Neuronal stem cell (in vitro differentiated cells): ENCODE data around the gene CINP.

ENCODE experiments used
- DNase-seq: peaks from one replicate; pipeline ENCODE4 v3.0.0-alpha.2; 2013; ENCODE audit warnings: low spot score
- H2AFZ ChIP-seq: one replicate; pipeline ENCODE4 v1.6.1; 2013; ENCODE audit warnings: mild to moderate bottlenecking, low read length, inconsistent platforms
- H2AK5ac ChIP-seq: 2 replicates; pipeline ENCODE4 v1.6.1; 2013; ENCODE audit warnings: low read depth, mild to moderate bottlenecking, inconsistent platforms, low read length, moderate library complexity, mixed read lengths
- H2BK120ac ChIP-seq: 2 replicates; pipeline ENCODE4 v1.6.1; 2013; ENCODE audit warnings: low read depth, mild to moderate bottlenecking, inconsistent platforms, low read length, moderate library complexity, mixed read lengths
- H2BK12ac ChIP-seq: one replicate; pipeline ENCODE4 v1.6.1; 2013; ENCODE audit warnings: low read length, inconsistent platforms
- H2BK15ac ChIP-seq: 2 replicates; pipeline ENCODE4 v1.6.1; 2013; ENCODE audit warnings: mild to moderate bottlenecking, low read length, inconsistent platforms, mixed read lengths
- H2BK5ac ChIP-seq: one replicate; pipeline ENCODE4 v1.6.1; 2013; ENCODE audit warnings: inconsistent platforms, mild to moderate bottlenecking, low read length, moderate library complexity
- H3K14ac ChIP-seq: one replicate; pipeline ENCODE4 v1.6.1; 2013; ENCODE audit warnings: low read length, inconsistent platforms
- H3K18ac ChIP-seq: 2 replicates; pipeline ENCODE4 v1.6.1; 2013; ENCODE audit warnings: low read length, inconsistent platforms
- H3K23ac ChIP-seq: 2 replicates; pipeline ENCODE4 v1.6.1; 2013; ENCODE audit warnings: low read depth, mild to moderate bottlenecking, mixed read lengths, low read length, inconsistent platforms; ENCODE audit not compliant: poor library complexity
- H3K27ac ChIP-seq: replicated peaks from 3 replicates; pipeline ENCODE4 v1.5.1; 2013; ENCODE audit warnings: low read length, inconsistent platforms
- H3K27me3 ChIP-seq, 3 experiments: 2 replicates each; pipeline ENCODE4 v1.6.1; 2013; ENCODE audit warnings: low read length in 3 of 3, mild to moderate bottlenecking in 2 of 3, inconsistent platforms in 1 of 3, low read depth in 1 of 3, mixed read lengths in 1 of 3, moderate library complexity in 1 of 3; ENCODE audit not compliant: control insufficient read depth in 3 of 3, insufficient read depth in 3 of 3
- H3K36me3 ChIP-seq, 2 donors: replicated peaks in 1 of 2; 2 replicates each; pipeline ENCODE4 v1.6.1; 2013; ENCODE audit warnings: low read length in 2 of 2; ENCODE audit not compliant: control insufficient read depth in 2 of 2, insufficient read depth in 2 of 2
- H3K4ac ChIP-seq: 2 replicates; pipeline ENCODE4 v1.6.1; 2013; ENCODE audit warnings: inconsistent platforms, mild to moderate bottlenecking, low read length, moderate library complexity
- H3K4me1 ChIP-seq, 2 donors: 1 replicate in 1 of 2; 2 replicates in 1 of 2; pipeline ENCODE4 v1.6.1; 2013; ENCODE audit warnings: low read length in 2 of 2, low read depth in 1 of 2; ENCODE audit not compliant: control insufficient read depth in 2 of 2, insufficient read depth in 1 of 2
- H3K4me2 ChIP-seq: one replicate; pipeline ENCODE4 v1.6.1; 2013; ENCODE audit warnings: mild to moderate bottlenecking, low read length, inconsistent platforms; ENCODE audit not compliant: insufficient read depth, poor library complexity, severe bottlenecking
- H3K4me3 ChIP-seq, 2 donors: 2 replicates each; pipeline ENCODE4 v1.5.1; 2013; ENCODE audit warnings: low read length in 2 of 2, mild to moderate bottlenecking in 2 of 2, inconsistent platforms in 1 of 2, moderate library complexity in 1 of 2
- H3K79me1 ChIP-seq: one replicate; pipeline ENCODE4 v1.6.1; 2013; ENCODE audit warnings: low read depth, mild to moderate bottlenecking, inconsistent platforms, low read length, moderate library complexity
- H3K9ac ChIP-seq: one replicate; pipeline ENCODE4 v1.6.1; 2013; ENCODE audit warnings: mild to moderate bottlenecking, low read depth, low read length, inconsistent platforms; ENCODE audit not compliant: poor library complexity
- H3K9me3 ChIP-seq, 2 donors: replicated peaks in 1 of 2; 2 replicates each; pipeline versions ENCODE3 to v1.6.1; 2013; ENCODE audit warnings: low read length in 2 of 2, mild to moderate bottlenecking in 2 of 2, inconsistent platforms in 1 of 2, low read depth in 1 of 2, mixed read lengths in 1 of 2, moderate library complexity in 1 of 2; ENCODE audit not compliant: control insufficient read depth in 2 of 2, insufficient read depth in 1 of 2
- H4K8ac ChIP-seq: one replicate; pipeline ENCODE4 v1.6.1; 2013; ENCODE audit warnings: low read depth, mild to moderate bottlenecking, inconsistent platforms, low read length, moderate library complexity
- H4K91ac ChIP-seq: one replicate; pipeline ENCODE4 v1.6.1; 2013; ENCODE audit warnings: low read length, low read depth, mild to moderate bottlenecking, inconsistent platforms; ENCODE audit not compliant: poor library complexity
- WGBS, 2 donors: extraction: QIAGEN DNeasy Blood & Tissue Kit; methylation state at CpG; one replicate each; pipeline ENCODE4 v1.1.7; 2013; ENCODE audit warnings: missing lambda C conversion rate in 2 of 2, mixed read lengths in 1 of 2; ENCODE audit not compliant: insufficient read length in 2 of 2, insufficient replicate concordance in 1 of 2; ENCODE audit errors: extremely low coverage in 2 of 2; 5-methylcytosine and 5-hydroxymethylcytosine counted together

The CINP gene

DNA sequence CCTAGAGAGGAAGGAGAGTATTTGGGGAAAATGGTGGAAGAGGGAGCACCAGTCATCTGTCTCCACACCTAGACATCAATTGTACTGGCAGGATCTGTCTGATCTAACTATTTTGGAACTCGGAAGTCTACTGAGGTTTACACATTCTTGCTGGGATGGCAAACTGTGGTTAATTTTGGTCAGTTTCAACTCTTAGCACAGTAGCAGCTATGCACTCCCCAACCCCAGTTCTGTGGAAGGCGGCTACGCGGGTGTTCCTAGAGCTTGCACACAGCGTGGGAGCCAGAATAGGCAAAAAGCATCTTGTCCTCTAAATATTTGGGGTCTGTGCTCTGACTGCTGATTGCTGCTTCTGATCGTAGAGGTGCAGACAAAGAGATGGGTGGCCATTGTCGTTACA is 33.8 kb upstream of the CINP start:
- no peak for DNase-seq
- peak overlapping the region; percentile 52 for H3K27ac ChIP-seq
- H2BK15ac ChIP-seq: no peak overlapping the region
- H2AK5ac ChIP-seq: no peak overlapping the region
- no CpG with 5 or more reads among the region's 7 CpGs for WGBS, 2 donors
- H3K23ac ChIP-seq: no peak overlapping the region
- H3K36me3 ChIP-seq: peaks cover 3 to 22% of the 10 kb centered on the region in 2 donors
- no peak overlapping the region for H3K18ac ChIP-seq
- H3K79me1 ChIP-seq: no peaks in the 10 kb centered on the region
- H3K4ac ChIP-seq: no peak overlapping the region
- H2BK12ac ChIP-seq: no peak overlapping the region
- H4K91ac ChIP-seq: no peak overlapping the region
- H3K9me3 ChIP-seq: peaks cover 0 to 16% of the 10 kb centered on the region in 2 donors
- no peak overlapping the region for H4K8ac ChIP-seq
- H2AFZ ChIP-seq: no peak overlapping the region
- H3K4me3 ChIP-seq: no peak overlapping the region
- no peaks in the 10 kb centered on the region for H3K27me3 ChIP-seq
- peaks cover 0 to 10% of the 10 kb centered on the region in 2 donors for H3K4me1 ChIP-seq
- H2BK120ac ChIP-seq: no peak overlapping the region
- no peak overlapping the region for H3K14ac ChIP-seq
- H3K4me2 ChIP-seq: no peak overlapping the region
- no peak overlapping the region for H2BK5ac ChIP-seq
- H3K9ac ChIP-seq: no peak overlapping the region

DNA sequence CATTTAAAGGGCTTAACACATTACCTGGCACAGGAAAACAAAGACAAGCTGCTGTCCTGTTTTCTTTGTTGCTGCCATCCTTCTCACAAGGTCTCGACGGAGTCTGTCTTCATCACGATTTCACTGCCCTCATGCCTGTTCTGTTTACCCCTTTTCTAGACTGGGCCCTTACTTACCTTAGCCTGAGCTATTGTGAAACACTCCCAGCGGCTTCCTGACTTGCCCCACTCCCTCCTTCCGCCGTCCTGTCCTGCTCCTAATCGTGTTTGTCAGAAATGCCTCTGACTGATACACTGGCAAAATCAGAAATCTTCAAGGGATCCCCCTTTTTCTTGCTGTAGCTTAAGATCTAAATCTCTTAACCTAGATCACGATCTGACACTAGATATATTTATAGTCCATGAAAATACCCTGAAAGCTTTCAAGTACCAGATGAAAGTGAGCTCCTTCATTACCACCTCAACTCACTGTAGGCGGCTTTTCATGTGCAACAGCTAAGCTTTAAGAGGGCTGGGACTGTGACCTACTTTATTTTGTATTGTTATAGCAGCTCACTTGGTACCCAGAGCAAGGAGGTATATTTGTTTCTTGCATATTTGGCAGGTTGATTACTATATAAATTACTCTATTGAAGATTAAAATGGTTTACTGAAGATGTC is 32.2 kb upstream of the CINP start:
- Histone ChIP-seq H3K4me1 (peaks cover 11 to 12% of the 10 kb centered on the region in 2 donors), H2BK120ac (no peak overlapping the region), H2BK12ac (no peak overlapping the region), H4K91ac (no peak overlapping the region), H2AK5ac (no peak overlapping the region), H3K27me3 (no peaks in the 10 kb centered on the region), H3K14ac (no peak overlapping the region), H3K18ac (peak overlapping the region; percentile 2), H2AFZ (no peak overlapping the region), H2BK15ac (no peak overlapping the region), H3K4me2 (no peak overlapping the region), H2BK5ac (no peak overlapping the region), H3K9ac (no peak overlapping the region), H3K27ac (no peak overlapping the region), H4K8ac (no peak overlapping the region), H3K36me3 (peaks cover 4 to 23% of the 10 kb centered on the region in 2 donors), H3K4ac (no peak overlapping the region), H3K23ac (no peak overlapping the region), H3K79me1 (no peaks in the 10 kb centered on the region), H3K4me3 (no peak overlapping the region), H3K9me3 (peaks cover 0 to 12% of the 10 kb centered on the region in 2 donors)
- no CpG with 5 or more reads among the region's 9 CpGs for whole genome bisulfite sequencing, 2 donors
- no peak for DNase-seq

GRCh38 chr14:102392506-102392905 is 29.8 kb upstream of the CINP start:
- H3K79me1 ChIP-seq: no peaks in the 10 kb centered on the region
- no peak overlapping the region for H3K4me2 ChIP-seq
- no peak overlapping the region for H3K9ac ChIP-seq
- no peak overlapping the region for H2BK15ac ChIP-seq
- no peak for DNase-seq
- no peak overlapping the region for H3K23ac ChIP-seq
- no CpG with 5 or more reads among the region's 4 CpGs for WGBS, 2 donors
- no peak overlapping the region for H4K8ac ChIP-seq
- peaks cover 4 to 29% of the 10 kb centered on the region in 2 donors for H3K36me3 ChIP-seq
- H2AFZ ChIP-seq: no peak overlapping the region
- no peak overlapping the region for H2BK120ac ChIP-seq
- H2AK5ac ChIP-seq: no peak overlapping the region
- H3K4me3 ChIP-seq: no peak overlapping the region
- H3K27ac ChIP-seq: no peak overlapping the region
- no peak overlapping the region for H2BK5ac ChIP-seq
- no peak overlapping the region for H3K4ac ChIP-seq
- H3K27me3 ChIP-seq: no peaks in the 10 kb centered on the region
- H3K18ac ChIP-seq: no peak overlapping the region
- H3K4me1 ChIP-seq: peaks cover 12 to 16% of the 10 kb centered on the region in 2 donors
- H2BK12ac ChIP-seq: no peak overlapping the region
- peaks cover 0 to 5% of the 10 kb centered on the region in 2 donors for H3K9me3 ChIP-seq
- no peak overlapping the region for H4K91ac ChIP-seq
- no peak overlapping the region for H3K14ac ChIP-seq

DNA sequence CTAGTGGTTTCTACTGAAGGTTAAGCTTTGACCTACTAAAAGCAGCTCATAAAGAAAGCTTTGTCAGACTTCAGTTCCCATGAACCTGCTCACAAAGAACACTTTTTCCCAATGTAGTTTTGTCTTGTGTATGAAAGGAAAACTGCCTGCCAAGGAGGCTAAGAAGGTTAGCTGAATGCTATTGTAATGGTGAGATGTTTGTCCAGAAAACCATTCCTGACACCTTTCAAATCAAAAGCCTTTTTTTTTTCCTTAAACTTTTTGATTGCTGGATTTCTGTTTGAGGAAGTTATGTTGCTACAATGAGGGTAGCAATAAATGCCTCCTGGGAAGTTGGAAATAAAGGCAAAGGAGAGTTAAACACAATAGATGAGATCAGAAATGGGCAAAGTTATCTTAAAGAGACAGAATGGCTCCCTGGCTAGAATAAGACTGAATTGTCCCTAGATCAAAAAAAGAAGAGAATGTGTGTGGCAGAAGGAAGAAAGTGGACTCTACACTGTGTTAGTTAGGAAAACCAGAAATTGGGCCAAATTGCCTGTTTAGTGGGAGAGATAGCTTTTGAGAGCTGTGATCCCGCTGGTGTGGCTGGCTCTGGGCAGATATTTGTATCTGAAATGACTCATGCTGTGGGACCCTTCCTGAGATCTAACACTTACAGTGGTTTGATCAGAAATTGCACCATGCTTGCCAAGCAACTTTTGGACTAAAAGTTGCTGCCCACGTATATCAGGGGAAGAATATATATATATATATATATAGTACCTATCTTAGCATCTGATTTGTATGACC is 27.6 kb upstream of the CINP start:
- Histone ChIP-seq H3K27me3 (no peaks in the 10 kb centered on the region), H3K4ac (no peak overlapping the region), H4K91ac (no peak overlapping the region), H3K9me3 (peaks cover 0 to 5% of the 10 kb centered on the region in 2 donors), H3K4me2 (no peak overlapping the region), H2AK5ac (no peak overlapping the region), H4K8ac (no peak overlapping the region), H3K79me1 (no peaks in the 10 kb centered on the region), H3K4me1 (peaks cover 5 to 16% of the 10 kb centered on the region in 2 donors), H3K14ac (no peak overlapping the region), H2BK5ac (no peak overlapping the region), H3K4me3 (no peak overlapping the region), H3K27ac (peak overlapping the region; percentile 60), H2BK12ac (no peak overlapping the region), H3K23ac (no peak overlapping the region), H3K18ac (no peak overlapping the region), H2AFZ (no peak overlapping the region), H3K36me3 (peaks cover 4 to 28% of the 10 kb centered on the region in 2 donors), H2BK120ac (no peak overlapping the region), H2BK15ac (no peak overlapping the region), H3K9ac (no peak overlapping the region)
- DNase-seq: no peak
- no CpG with 5 or more reads among the region's 2 CpGs for WGBS, 2 donors
